Mucosa of stomach (tissue), 1 donor: Measurements from ENCODE around the gene IDH3A.
"Not testable (repeated sequence)": the region's sequence is repeated elsewhere in the genome, so short reads cannot be mapped to it uniquely, and the experiment has no call there.

Experiments
- H3K27me3 ChIP-seq: one replicate; pipeline ENCODE4 v1.7.0; 2013; ENCODE audit warnings: mild to moderate bottlenecking, low read length; ENCODE audit not compliant: control insufficient read depth, insufficient read depth
- H3K36me3 ChIP-seq: one replicate; pipeline ENCODE4 v1.7.0; 2013; ENCODE audit warnings: low read length; ENCODE audit not compliant: control insufficient read depth, insufficient read depth
- H3K4me1 ChIP-seq: one replicate; pipeline ENCODE4 v1.7.0; 2013; ENCODE audit warnings: mild to moderate bottlenecking, low read length; ENCODE audit not compliant: control insufficient read depth, insufficient read depth
- H3K4me3 ChIP-seq: one replicate; pipeline ENCODE4 v1.7.0; 2013; ENCODE audit warnings: low read length
- H3K9ac ChIP-seq: one replicate; pipeline ENCODE4 v1.7.0; 2013; ENCODE audit warnings: mild to moderate bottlenecking, low read length, moderate library complexity
- H3K9me3 ChIP-seq: one replicate; pipeline ENCODE4 v1.7.0; 2013; ENCODE audit warnings: mild to moderate bottlenecking, low read length, moderate library complexity; ENCODE audit not compliant: control insufficient read depth
- donor health status: Pancreatic carcinoma.

Gene IDH3A

GRCh38 chr15:78130466-78131294, 18.5 kb upstream of the IDH3A start:
- H3K4me1 ChIP-seq, result peaks cover 18% of the 10 kb centered on the region
- no peak overlapping the region for H3K9ac ChIP-seq
- no peak overlapping the region for H3K4me3 ChIP-seq
- H3K27me3 ChIP-seq, result peaks cover 4% of the 10 kb centered on the region
- no peaks in the 10 kb centered on the region for H3K9me3 ChIP-seq
- H3K36me3 ChIP-seq, result no peaks in the 10 kb centered on the region

GRCh38 chr15:78131295-78132061, 17.7 kb upstream of the IDH3A start, which contains the start of gene CIB2:
Gene CIB2, minus strand, starts transcription at chr15:78131445. Its CDS starts 230 bp downstream, at chr15:78131215.
- H3K4me3 ChIP-seq, result peak within 1 kb of the TSS; percentile 72
- H3K4me1 ChIP-seq, result peaks cover 21% of the 10 kb centered on the region
- no peaks in the 10 kb centered on the region for H3K9me3 ChIP-seq
- peak within 1 kb of the TSS; percentile 87 for H3K9ac ChIP-seq
- H3K27me3 ChIP-seq, result peaks cover 4% of the 10 kb centered on the region
- no peaks in the 10 kb centered on the region for H3K36me3 ChIP-seq

DNA sequence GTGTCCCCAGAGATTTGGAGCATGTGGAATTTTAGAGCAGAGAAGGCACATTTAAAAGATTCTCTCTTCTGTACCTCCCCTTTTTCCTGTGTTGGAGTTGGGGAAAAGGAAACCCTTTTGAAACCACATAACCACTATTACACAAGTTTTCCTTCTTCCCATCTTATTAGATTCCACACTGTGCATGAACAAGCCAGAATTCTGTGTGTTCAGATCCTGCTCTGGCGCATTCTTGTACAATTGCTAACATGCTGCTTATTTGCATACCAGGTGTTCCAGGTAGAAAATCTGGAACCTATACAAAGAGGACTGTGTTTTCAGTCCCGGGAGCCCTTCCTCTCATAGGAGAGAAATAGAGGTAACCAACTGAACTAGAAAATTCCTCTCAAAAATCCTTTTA, 15.4 kb upstream of the IDH3A start:
- H3K4me3 ChIP-seq, result no peak overlapping the region
- peaks cover 15% of the 10 kb centered on the region for H3K4me1 ChIP-seq
- H3K9me3 ChIP-seq, result no peaks in the 10 kb centered on the region
- no peak overlapping the region for H3K9ac ChIP-seq
- peaks cover 4% of the 10 kb centered on the region for H3K27me3 ChIP-seq
- H3K36me3 ChIP-seq, result no peaks in the 10 kb centered on the region

DNA sequence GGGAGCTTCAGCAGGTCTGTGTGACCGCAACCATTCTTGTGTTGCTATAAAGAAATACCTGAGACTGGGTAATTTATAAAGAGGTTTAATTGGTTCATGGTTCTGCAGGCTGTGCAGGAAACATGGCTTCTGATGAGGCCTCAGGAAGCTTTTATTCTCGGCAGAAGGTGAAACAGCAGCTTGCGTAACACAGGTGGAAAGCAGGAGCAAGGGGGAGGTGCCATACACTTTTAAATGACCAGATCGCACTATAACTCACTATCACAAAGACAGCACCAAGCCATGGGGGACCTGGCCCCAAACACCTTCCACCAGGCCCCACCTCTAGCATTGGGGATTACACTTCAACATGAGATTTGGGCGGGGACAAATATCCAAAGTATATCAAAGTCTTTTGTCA, 9.6 kb upstream of the IDH3A start:
- Histone ChIP-seq H3K27me3 (no peaks in the 10 kb centered on the region), H3K4me1 (peaks cover 13% of the 10 kb centered on the region), H3K9ac (no peak overlapping the region), H3K9me3 (no peaks in the 10 kb centered on the region), H3K4me3 (no peak overlapping the region), H3K36me3 (no peaks in the 10 kb centered on the region)

DNA sequence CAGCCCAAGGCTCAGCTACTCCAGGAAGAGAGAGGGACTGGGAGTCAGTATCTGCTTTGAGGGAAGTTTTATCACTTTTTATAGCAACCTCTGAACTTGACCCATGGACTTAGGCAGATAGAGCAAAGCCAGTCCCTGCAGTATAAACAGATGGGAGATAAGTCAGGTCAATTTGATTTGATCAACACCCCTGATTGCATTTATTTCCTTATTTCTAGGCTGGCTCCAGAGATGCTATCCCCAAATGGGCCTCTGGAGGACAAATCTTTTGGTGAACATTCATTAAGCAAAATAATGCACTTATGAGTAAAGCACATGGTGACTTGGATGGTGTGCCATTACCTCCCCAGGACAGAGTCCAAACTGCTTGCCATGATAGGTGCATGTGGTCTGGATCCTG, 8.9 kb upstream of the IDH3A start:
- peaks cover 13% of the 10 kb centered on the region for H3K4me1 ChIP-seq
- H3K4me3 ChIP-seq, result no peak overlapping the region
- H3K27me3 ChIP-seq, result no peaks in the 10 kb centered on the region
- no peaks in the 10 kb centered on the region for H3K9me3 ChIP-seq
- no peak overlapping the region for H3K9ac ChIP-seq
- no peaks in the 10 kb centered on the region for H3K36me3 ChIP-seq

- Histone ChIP-seq H3K4me3 (no peak overlapping the region), H3K9ac (no peak overlapping the region), H3K27me3 (no peaks in the 10 kb centered on the region), H3K4me1 (peaks cover 13% of the 10 kb centered on the region), H3K9me3 (no peaks in the 10 kb centered on the region), H3K36me3 (no peaks in the 10 kb centered on the region)
These were observed 6.8 kb upstream of the IDH3A start for GRCh38 chr15:78142332-78142731.

DNA sequence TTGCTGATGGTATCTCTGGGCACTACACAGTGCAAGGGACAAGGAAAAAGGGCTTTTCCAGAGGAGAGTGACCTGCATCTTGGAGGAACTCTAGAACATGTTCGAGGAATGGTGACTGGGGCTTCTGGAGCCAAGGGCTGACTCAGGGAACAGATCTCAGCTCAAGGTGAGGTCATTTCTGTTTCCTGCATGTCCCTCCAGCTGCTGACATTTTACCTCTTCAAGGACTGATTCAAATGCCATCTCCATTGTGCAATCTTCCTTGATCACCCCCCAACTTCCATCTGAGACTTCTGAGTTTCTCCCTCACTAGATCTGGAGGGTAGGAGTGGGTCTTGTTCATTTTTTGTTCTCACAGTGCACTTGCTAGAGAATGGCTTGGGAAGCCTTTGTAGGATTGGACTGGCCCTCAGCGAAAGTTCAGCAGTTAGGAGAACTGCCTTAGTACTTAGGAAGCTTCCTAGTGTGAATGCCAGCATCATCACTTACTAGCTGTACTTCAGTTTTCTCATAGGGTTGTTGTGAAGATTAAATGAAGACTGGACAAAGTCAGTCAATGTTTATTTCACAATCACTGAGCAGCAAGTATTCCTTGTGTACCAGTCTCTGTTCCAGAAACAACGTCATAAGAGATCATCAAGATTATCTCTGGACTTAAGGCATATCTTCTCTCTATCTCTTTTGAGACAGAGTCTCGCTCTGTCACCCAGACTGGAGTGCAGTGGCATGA, 2.6 kb upstream of the IDH3A start:
- Histone ChIP-seq H3K9me3 (no peaks in the 10 kb centered on the region), H3K4me3 (no peak overlapping the region), H3K9ac (no peak overlapping the region), H3K36me3 (no peaks in the 10 kb centered on the region), H3K27me3 (no peaks in the 10 kb centered on the region), H3K4me1 (peaks cover 24% of the 10 kb centered on the region)

GRCh38 chr15:78147566-78147965, 1.6 kb upstream of the IDH3A start:
- no peak overlapping the region for H3K4me3 ChIP-seq
- H3K27me3 ChIP-seq, result no peaks in the 10 kb centered on the region
- no peaks in the 10 kb centered on the region for H3K36me3 ChIP-seq
- H3K4me1 ChIP-seq, result peaks cover 24% of the 10 kb centered on the region
- H3K9ac ChIP-seq, result no peak overlapping the region
- no peaks in the 10 kb centered on the region for H3K9me3 ChIP-seq

DNA sequence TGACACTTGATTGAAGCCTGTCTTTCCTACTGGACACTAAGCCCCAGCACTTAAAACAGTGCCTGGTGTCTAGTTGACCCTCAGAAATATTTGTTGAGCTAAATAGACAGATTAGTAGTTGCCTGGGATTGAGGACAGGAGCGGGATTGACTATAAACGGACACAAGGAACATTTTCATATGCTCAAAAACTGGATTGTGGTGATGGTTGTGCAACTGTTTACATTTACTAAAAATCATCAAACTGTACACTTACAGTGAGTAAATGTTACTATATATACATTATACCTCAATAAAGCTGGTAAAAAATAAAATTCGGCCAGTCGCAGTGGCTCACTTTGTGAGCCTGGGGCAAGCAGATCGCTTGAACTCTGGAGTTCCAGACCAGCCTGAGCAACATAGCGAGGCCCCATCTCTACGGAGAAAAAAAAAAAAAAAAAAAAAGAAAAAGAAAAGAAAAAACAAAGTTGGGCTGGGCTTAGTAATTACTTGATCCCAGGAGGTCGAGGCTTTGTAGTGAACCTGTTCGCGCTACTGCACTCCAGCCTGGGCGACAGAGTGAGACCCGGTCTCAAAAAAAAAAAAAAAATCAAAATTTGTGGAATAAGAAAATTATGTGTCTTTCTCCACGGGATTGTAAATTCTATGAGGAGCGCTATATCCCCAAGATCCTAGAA, 632 bp upstream of the IDH3A start:
- no peaks in the 10 kb centered on the region for H3K9me3 ChIP-seq
- H3K27me3 ChIP-seq, result no peaks in the 10 kb centered on the region
- H3K36me3 ChIP-seq, result no peaks in the 10 kb centered on the region
- H3K9ac ChIP-seq, result peak overlapping the region; percentile 72
- peaks cover 24% of the 10 kb centered on the region for H3K4me1 ChIP-seq
- H3K4me3 ChIP-seq, result peak overlapping the region; percentile 34

- H3K9ac ChIP-seq, result peak overlapping the region; percentile 72
- H3K27me3 ChIP-seq, result no peaks in the 10 kb centered on the region
- H3K4me3 ChIP-seq, result peak overlapping the region; percentile 67
- no peaks in the 10 kb centered on the region for H3K36me3 ChIP-seq
- peaks cover 24% of the 10 kb centered on the region for H3K4me1 ChIP-seq
- no peaks in the 10 kb centered on the region for H3K9me3 ChIP-seq
These were observed 916 bp downstream of the IDH3A start for GRCh38 chr15:78149805-78150751.

DNA sequence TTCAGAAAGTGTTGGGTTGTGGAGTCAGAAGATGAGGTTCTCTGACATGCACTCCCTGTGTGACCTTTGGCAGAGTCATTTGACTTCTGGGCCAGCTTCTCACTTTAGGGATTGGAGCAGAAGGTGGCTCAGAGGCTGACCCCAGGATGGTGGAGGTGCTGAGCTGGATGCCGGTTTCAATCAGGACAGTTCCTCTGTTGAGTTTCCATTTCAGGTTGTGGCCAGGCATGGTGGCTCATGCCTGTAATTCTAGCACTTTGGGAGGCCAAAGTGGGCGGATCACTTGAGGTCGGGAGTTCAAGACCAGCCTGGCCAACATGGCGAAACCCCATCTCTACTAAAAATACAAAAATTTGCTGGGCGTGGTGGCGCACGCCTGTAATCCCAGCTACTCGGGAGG, 1.9 kb downstream of the IDH3A start:
- H3K9ac ChIP-seq, H3K4me3 ChIP-seq: not testable (repeated sequence)
- H3K4me1 ChIP-seq, result peaks cover 24% of the 10 kb centered on the region

More for the DNA sequence above, 1.9 kb downstream of the IDH3A start:
- H3K36me3 ChIP-seq, H3K9me3 ChIP-seq, H3K27me3 ChIP-seq: not testable (repeated sequence)
